ENCODE data around the gene COMT. TPM values are rescaled to one million over a fixed set of nuclear protein-coding genes. Genes with fewer than 3 reads are reported as not detected.

The COMT gene
- total and polyA plus RNA-seq, 4 donors = 75.3 to 430 (median 146) TPM

GRCh38 chr22:20002128-20002527 is 60.6 kb downstream of the COMT start:
- WGBS = 90% methylated on average over 9 of the region's 9 CpGs
- Histone ChIP-seq H3K36me3 (ENCODE audit: control insufficient read depth in 4 of 4, insufficient read depth in 3 of 4, low read depth in 1 of 4, low read length in 3 of 4) (no peaks in the 10 kb centered on the region), H3K4me3 (ENCODE audit: low read depth in 1 of 3, low read length in 3 of 3) (no peak overlapping the region), H3K9me3 (ENCODE audit: control insufficient read depth in 4 of 4, low read length in 3 of 4) (no peaks in the 10 kb centered on the region), H3K27ac (ENCODE audit: low read depth in 1 of 2, low read length in 2 of 2) (no peak overlapping the region), H3K27me3 (ENCODE audit: control insufficient read depth in 4 of 4, insufficient read depth in 4 of 4, low read length in 3 of 4) (no peaks in the 10 kb centered on the region), H3K4me1 (ENCODE audit: control insufficient read depth in 4 of 4, insufficient read depth in 4 of 4, low read length in 3 of 4) (peaks cover 10 to 34% (median 29%) of the 10 kb centered on the region in 4 donors), H3K9ac (ENCODE audit: low read depth in 1 of 2, low read length in 2 of 2) (no peak overlapping the region)
- no peak for DNase-seq (ENCODE audit: low spot score)
- no peak for TF ChIP-seq FOXA2 (IDR thresholded peaks at IDR 0.05)
- TF ChIP-seq CTCF (IDR thresholded peaks at IDR 0.05; ENCODE audit: low read depth, low read length, missing input control) = no peak
- TF ChIP-seq GABPA (IDR thresholded peaks at IDR 0.05 in 1 of 2, conservative IDR thresholded peaks at IDR 0.05 in 1 of 2) = no peak
- TF ChIP-seq TAF1 (conservative IDR thresholded peaks at IDR 0.05) = no peak
- no peak for TF ChIP-seq MAX (IDR thresholded peaks at IDR 0.05)
- no peak for TF ChIP-seq REST (IDR thresholded peaks at IDR 0.05)
- no peak for TF ChIP-seq ATF3 (IDR thresholded peaks at IDR 0.05)
- TF ChIP-seq SP1 (IDR thresholded peaks at IDR 0.05) = no peak
- TF ChIP-seq ZBTB33 (IDR thresholded peaks at IDR 0.05) = no peak

- DNase-seq (ENCODE audit: low spot score) = no peak
- TF ChIP-seq HNF4A (conservative IDR thresholded peaks at IDR 0.05) = no peak
- TF ChIP-seq FOXA2 (IDR thresholded peaks at IDR 0.05) = no peak
- TF ChIP-seq SP1 (IDR thresholded peaks at IDR 0.05) = no peak
- no peak for TF ChIP-seq TAF1 (conservative IDR thresholded peaks at IDR 0.05)
- no peak for TF ChIP-seq EGR1 (IDR thresholded peaks at IDR 0.05; ENCODE audit: low read depth in 2 of 2)
- TF ChIP-seq RAD21 (IDR thresholded peaks at IDR 0.05) = no peak
- TF ChIP-seq HNF4G (IDR thresholded peaks at IDR 0.05) = no peak
- TF ChIP-seq RXRA (IDR thresholded peaks at IDR 0.05) = no peak
- TF ChIP-seq YY1 (IDR thresholded peaks at IDR 0.05) = no peak
- TF ChIP-seq CTCF (IDR thresholded peaks at IDR 0.05; ENCODE audit: low read depth, low read length, missing input control) = no peak
- no peak for TF ChIP-seq REST (IDR thresholded peaks at IDR 0.05)
- no peak for TF ChIP-seq FOXA1 (IDR thresholded peaks at IDR 0.05)
- TF ChIP-seq JUND (IDR thresholded peaks at IDR 0.05) = no peak
- TF ChIP-seq ATF3 (IDR thresholded peaks at IDR 0.05) = no peak
- TF ChIP-seq MAX (IDR thresholded peaks at IDR 0.05) = no peak
Observed at GRCh38 chr22:20002636-20003035, 61.1 kb downstream of the COMT start.

More at GRCh38 chr22:20002636-20003035, 61.1 kb downstream of the COMT start:
- H3K4me3 ChIP-seq (ENCODE audit: low read depth in 1 of 3, low read length in 3 of 3) = no peak overlapping the region
- no peak overlapping the region for H3K9ac ChIP-seq (ENCODE audit: low read depth in 1 of 2, low read length in 2 of 2)
- H3K9me3 ChIP-seq (ENCODE audit: control insufficient read depth in 4 of 4, low read length in 3 of 4) = no peaks in the 10 kb centered on the region
- 83% methylated on average over 2 of the region's 2 CpGs for WGBS
- H3K36me3 ChIP-seq (ENCODE audit: control insufficient read depth in 4 of 4, insufficient read depth in 3 of 4, low read depth in 1 of 4, low read length in 3 of 4) = no peaks in the 10 kb centered on the region
- no peak overlapping the region for H3K27ac ChIP-seq (ENCODE audit: low read depth in 1 of 2, low read length in 2 of 2)
- H3K27me3 ChIP-seq (ENCODE audit: control insufficient read depth in 4 of 4, insufficient read depth in 4 of 4, low read length in 3 of 4) = no peaks in the 10 kb centered on the region
- peaks cover 10 to 33% (median 28%) of the 10 kb centered on the region in 4 donors for H3K4me1 ChIP-seq (ENCODE audit: control insufficient read depth in 4 of 4, insufficient read depth in 4 of 4, low read length in 3 of 4)

Measured in liver (tissue), 9 donors.